Fibroblast of lung (primary cell): ENCODE data around the gene PCSK9. TPM values are rescaled to one million over a fixed set of nuclear protein-coding genes. Genes with fewer than 3 reads are reported as not detected.
"Not testable (repeated sequence)": the region's sequence is repeated elsewhere in the genome, so short reads cannot be mapped to it uniquely, and the experiment has no call there.

Source experiments
- DNase-seq, 2 donors: peaks; one replicate each; pipeline versions ENCODE4 v3.0.0 to v3.0.0-alpha.2; 2010; ENCODE audit warnings: low read depth in 2 of 2
- H2AFZ ChIP-seq: 2 replicates; pipeline ENCODE4 v1.5.1; 2012; ENCODE audit warnings: low read length, control low read depth, inconsistent platforms
- H3K27ac ChIP-seq: 2 replicates; pipeline ENCODE4 v1.5.1; 2011; ENCODE audit warnings: low read length, control low read depth; ENCODE audit not compliant: insufficient read depth
- H3K27me3 ChIP-seq: 2 replicates; pipeline ENCODE4 v1.5.1; 2011; ENCODE audit warnings: mild to moderate bottlenecking, low read length; ENCODE audit not compliant: control insufficient read depth, insufficient read depth
- H3K36me3 ChIP-seq: 2 replicates; pipeline ENCODE4 v1.5.1; 2011; ENCODE audit warnings: low read length; ENCODE audit not compliant: control insufficient read depth, insufficient read depth
- H3K4me1 ChIP-seq: 2 replicates; pipeline ENCODE4 v1.5.1; 2011; ENCODE audit warnings: low read length; ENCODE audit not compliant: control insufficient read depth, insufficient read depth; ENCODE audit errors: extremely low read depth
- H3K4me2 ChIP-seq: 2 replicates; pipeline ENCODE4 v1.5.1; 2011; ENCODE audit warnings: low read length, control low read depth; ENCODE audit not compliant: insufficient read depth; ENCODE audit errors: extremely low read depth
- H3K4me3 ChIP-seq, 4 experiments: fragments of 200-600 bp in 1 of 4; sonication (generic) in 1 of 4; replicated peaks in 1 of 4; 2 replicates each; pipeline ENCODE4 v1.5.1; 2011 to 2016; ENCODE audit warnings: low read length in 4 of 4, low read depth in 3 of 4, mild to moderate bottlenecking in 3 of 4, control low read depth in 2 of 4, inconsistent platforms in 1 of 4, mixed read lengths in 1 of 4; ENCODE audit not compliant: insufficient read depth in 1 of 4; ENCODE audit errors: control extremely low read depth in 1 of 4
- H3K79me2 ChIP-seq: 2 replicates; pipeline ENCODE4 v1.5.1; 2012; ENCODE audit warnings: mild to moderate bottlenecking, low read length, inconsistent platforms; ENCODE audit not compliant: control insufficient read depth, insufficient read depth
- H3K9ac ChIP-seq: 2 replicates; pipeline ENCODE4 v1.5.1; 2011; ENCODE audit warnings: mild to moderate bottlenecking, low read length, control low read depth; ENCODE audit not compliant: insufficient read depth
- H3K9me3 ChIP-seq: 2 replicates; pipeline ENCODE4 v1.5.1; 2012; ENCODE audit warnings: low read depth, low read length; ENCODE audit not compliant: control insufficient read depth, insufficient read depth
- H4K20me1 ChIP-seq: 2 replicates; pipeline ENCODE4 v1.5.1; 2011; ENCODE audit warnings: low read length; ENCODE audit not compliant: control insufficient read depth, insufficient read depth; ENCODE audit errors: extremely low read depth
- EZH2 ChIP-seq: IDR thresholded peaks from 2 replicates; pipeline ENCODE4 v1.5.1; 2012; ENCODE audit warnings: low read length, control low read depth, mild to moderate bottlenecking; ENCODE audit errors: missing control alignments
- polyA plus RNA-seq, 2 donors: library from polyadenylated mRNA; depleted of rRNA in 1 of 2; stranded (reverse) in 1 of 2; unstranded in 1 of 2; fragments of >200 nt; gene quantifications; 2 replicates each; pipeline ENCODE4 v1.2.1, GENCODE V29; 2011 to 2012; ENCODE audit warnings: missing spikeins in 1 of 2
- total RNA-seq: library from RNA; depleted of rRNA; stranded (reverse); fragments of >200 nt; gene quantifications from 2 replicates; pipeline ENCODE4 v1.2.1, GENCODE V29; 2014
- TF ChIP-seq, protein P1 (sequence below), 2 donors: IDR thresholded peaks in 1 of 2; conservative IDR thresholded peaks in 1 of 2; 1 replicate in 1 of 2; 2 replicates in 1 of 2; pipeline ENCODE4 v1.5.1; 2011 to 2012; ENCODE audit warnings: low read length in 2 of 2, control low read depth in 1 of 2, inconsistent platforms in 1 of 2, low read depth in 1 of 2, mild to moderate bottlenecking in 1 of 2

The PCSK9 gene
- total and polyA plus RNA-seq, 2 donors (not counting 1 experiment from before 2014, with no cell fraction given), result 0.70 to 2.0 TPM

DNA sequence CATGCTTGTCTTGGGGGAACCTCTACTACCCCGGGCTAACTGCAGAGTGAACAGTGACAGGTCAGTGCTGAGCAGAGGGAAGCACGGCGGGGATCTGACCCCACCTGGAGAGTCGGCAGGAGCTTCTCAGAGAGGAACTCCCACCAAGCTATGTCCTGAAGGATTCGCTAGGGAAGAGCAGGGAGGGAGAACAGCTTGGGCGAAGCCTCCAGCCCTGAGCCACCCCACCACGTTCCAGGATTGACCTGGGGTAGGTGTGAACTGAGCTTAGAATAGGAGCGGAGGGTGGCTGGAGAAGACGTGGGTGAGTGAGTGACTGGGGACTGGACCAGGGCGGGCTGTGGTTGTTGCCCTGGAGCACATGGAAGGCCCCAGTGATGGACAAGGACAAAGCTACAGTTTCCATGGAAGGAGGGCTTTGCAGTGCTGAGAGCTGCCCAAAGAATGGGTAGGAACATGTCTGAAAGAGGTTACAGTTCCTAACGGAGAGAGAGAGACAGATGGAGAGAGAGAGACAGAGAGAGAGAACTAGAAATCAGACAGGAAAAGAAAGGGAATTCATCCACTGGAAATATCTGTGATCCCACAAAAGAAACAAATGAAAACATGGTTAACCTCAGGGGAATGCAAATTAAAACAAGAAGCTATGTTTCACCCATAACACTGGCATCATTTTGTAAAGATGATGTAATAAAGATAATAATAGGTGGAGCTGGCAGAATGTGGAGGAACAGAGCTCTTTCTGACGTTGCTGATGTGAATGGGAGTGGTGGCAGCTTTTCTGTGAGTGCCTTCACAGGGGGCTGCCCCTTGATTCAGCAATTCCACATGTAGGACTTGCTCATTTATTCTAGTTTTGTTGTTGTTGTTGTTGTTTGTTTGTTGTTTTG lies 23.4 kb upstream of the PCSK9 start:
- TF ChIP-seq EZH2, result no peak
- TF ChIP-seq, protein P1, sequence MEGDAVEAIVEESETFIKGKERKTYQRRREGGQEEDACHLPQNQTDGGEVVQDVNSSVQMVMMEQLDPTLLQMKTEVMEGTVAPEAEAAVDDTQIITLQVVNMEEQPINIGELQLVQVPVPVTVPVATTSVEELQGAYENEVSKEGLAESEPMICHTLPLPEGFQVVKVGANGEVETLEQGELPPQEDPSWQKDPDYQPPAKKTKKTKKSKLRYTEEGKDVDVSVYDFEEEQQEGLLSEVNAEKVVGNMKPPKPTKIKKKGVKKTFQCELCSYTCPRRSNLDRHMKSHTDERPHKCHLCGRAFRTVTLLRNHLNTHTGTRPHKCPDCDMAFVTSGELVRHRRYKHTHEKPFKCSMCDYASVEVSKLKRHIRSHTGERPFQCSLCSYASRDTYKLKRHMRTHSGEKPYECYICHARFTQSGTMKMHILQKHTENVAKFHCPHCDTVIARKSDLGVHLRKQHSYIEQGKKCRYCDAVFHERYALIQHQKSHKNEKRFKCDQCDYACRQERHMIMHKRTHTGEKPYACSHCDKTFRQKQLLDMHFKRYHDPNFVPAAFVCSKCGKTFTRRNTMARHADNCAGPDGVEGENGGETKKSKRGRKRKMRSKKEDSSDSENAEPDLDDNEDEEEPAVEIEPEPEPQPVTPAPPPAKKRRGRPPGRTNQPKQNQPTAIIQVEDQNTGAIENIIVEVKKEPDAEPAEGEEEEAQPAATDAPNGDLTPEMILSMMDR (conservative IDR thresholded peaks at IDR 0.05 in 1 of 2, IDR thresholded peaks at IDR 0.05 in 1 of 2; ENCODE audit: low read depth in 1 of 2, low read length in 2 of 2), result no peak
- peak in 1 of 2 donors; percentile 77 for DNase-seq
- H4K20me1 ChIP-seq, result no peaks in the 10 kb centered on the region

DNA sequence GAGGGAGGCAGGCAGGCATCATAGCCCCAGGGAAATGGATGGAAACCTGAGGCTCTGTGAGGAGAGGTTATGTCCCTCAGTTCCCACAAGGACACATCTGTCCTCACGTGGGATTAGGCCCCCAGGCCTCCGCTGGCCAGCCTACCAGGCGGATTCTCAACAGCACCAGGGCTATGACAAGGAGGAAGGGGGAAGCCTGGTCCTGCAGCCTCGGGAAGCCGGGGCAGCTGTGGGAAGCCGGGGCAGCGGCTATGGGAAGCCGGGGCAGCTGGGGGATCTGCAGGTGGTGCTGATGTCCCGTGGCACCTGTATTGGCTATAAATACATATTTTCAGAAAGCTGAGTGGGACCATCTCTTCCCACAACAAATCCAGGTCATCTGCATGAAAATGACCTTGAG lies 21.0 kb upstream of the PCSK9 start:
- DNase-seq, result no peak
- H3K4me2 ChIP-seq, result no peak overlapping the region

More for the DNA sequence above, 23.4 kb upstream of the PCSK9 start:
- Histone ChIP-seq H3K79me2 (no peaks in the 10 kb centered on the region), H3K9me3 (no peaks in the 10 kb centered on the region), H2AFZ (no peak overlapping the region), H3K27ac (no peak overlapping the region), H3K9ac (no peak overlapping the region), H3K4me3 (no peak overlapping the region), H3K27me3 (peaks cover 33% of the 10 kb centered on the region), H3K4me2 (no peak overlapping the region), H3K36me3 (no peaks in the 10 kb centered on the region), H3K4me1 (no peaks in the 10 kb centered on the region)

GRCh38 chr1:55021942-55022546 lies 17.3 kb upstream of the PCSK9 start:
- H4K20me1 ChIP-seq, result no peaks in the 10 kb centered on the region
- no peaks in the 10 kb centered on the region for H3K4me1 ChIP-seq
- DNase-seq, result peak; percentile 84 to 85
- no peak overlapping the region for H3K4me3 ChIP-seq
- H3K4me2 ChIP-seq, result no peak overlapping the region
- peak overlapping the region; percentile 96 for H2AFZ ChIP-seq
- no peak overlapping the region for H3K9ac ChIP-seq
- no peak for TF ChIP-seq EZH2
- TF ChIP-seq, protein P1 (conservative IDR thresholded peaks at IDR 0.05 in 1 of 2, IDR thresholded peaks at IDR 0.05 in 1 of 2; ENCODE audit: low read depth in 1 of 2, low read length in 2 of 2), result peak; percentile 78 to 93
- H3K36me3 ChIP-seq, result no peaks in the 10 kb centered on the region
- H3K27me3 ChIP-seq, result peaks cover 12% of the 10 kb centered on the region
- H3K27ac ChIP-seq, result no peak overlapping the region
- no peaks in the 10 kb centered on the region for H3K79me2 ChIP-seq
- no peaks in the 10 kb centered on the region for H3K9me3 ChIP-seq

More for the DNA sequence above, 21.0 kb upstream of the PCSK9 start:
- Histone ChIP-seq H3K4me1 (no peaks in the 10 kb centered on the region), H3K4me3 (no peak overlapping the region), H3K9me3 (no peaks in the 10 kb centered on the region), H3K36me3 (no peaks in the 10 kb centered on the region), H2AFZ (no peak overlapping the region), H3K9ac (no peak overlapping the region), H3K79me2 (no peaks in the 10 kb centered on the region), H3K27me3 (peaks cover 29% of the 10 kb centered on the region), H3K27ac (no peak overlapping the region), H4K20me1 (no peaks in the 10 kb centered on the region)
- TF ChIP-seq, protein P1 (conservative IDR thresholded peaks at IDR 0.05 in 1 of 2, IDR thresholded peaks at IDR 0.05 in 1 of 2; ENCODE audit: low read depth in 1 of 2, low read length in 2 of 2), result no peak
- TF ChIP-seq EZH2, result no peak

DNA sequence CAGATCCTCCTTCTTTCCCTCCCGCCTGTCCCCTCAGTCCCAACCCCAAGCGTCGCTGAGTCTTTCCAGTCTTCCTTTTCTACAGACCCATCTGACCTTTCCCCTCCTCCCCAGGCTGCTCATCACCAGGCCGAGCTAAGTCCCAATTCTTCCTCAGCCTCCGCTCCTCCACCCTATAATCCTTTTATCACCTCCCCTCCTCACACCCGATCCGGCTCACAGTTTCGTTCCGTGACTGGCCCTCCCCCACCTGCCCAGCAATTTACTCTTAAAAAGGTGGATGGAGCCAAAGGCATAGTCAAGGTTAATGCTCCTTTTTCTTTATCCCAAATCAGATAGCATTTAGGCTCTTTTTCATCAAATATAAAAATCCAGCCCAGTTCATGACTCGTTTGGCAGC lies 15.2 kb upstream of the PCSK9 start:
- not testable (repeated sequence) for H3K4me1 ChIP-seq, H3K79me2 ChIP-seq, H3K9ac ChIP-seq, H3K4me3 ChIP-seq, H3K9me3 ChIP-seq, DNase-seq, H3K27ac ChIP-seq, H3K36me3 ChIP-seq, H3K4me2 ChIP-seq, H4K20me1 ChIP-seq, H2AFZ ChIP-seq, H3K27me3 ChIP-seq
